ENCODE results near the gene WFS1.

DNA sequence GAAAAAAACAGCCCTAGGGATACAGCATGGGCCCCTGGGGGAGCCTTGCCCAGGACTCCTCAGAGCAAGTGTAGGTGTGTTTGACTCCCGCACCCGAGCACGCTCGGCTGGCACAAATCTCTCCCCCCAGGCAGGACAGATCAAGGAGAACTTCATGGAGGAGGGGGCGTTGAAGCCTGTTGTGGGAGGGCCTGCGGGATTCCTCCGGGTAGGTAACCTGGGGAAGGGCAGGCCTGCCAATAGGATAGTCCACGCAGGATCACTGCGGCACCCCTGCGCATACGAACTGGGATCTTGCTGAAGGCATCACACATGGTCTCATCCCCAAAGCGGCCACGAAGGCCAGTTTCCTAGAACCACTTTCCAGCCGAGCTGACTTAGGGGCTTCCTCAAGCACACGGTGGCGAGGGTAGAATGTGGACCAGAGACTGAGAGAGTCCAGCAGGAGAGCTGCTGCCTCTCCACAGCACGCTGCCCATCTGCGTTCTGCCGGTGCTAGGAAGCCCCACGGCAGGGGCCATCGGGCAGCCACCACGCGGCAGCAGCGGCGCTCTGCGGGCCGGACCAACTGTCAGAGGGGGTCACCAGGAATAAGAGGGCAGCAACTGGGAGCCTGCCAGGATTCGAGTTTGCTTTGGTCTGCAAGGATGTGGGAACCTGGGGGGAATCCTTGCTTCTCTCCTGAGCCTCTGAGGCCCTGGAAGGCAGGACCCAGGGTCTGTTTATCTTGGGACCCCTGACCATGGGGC lies 56.8 kb downstream of the WFS1 start:
- TF ChIP-seq CTCF (IDR thresholded peaks at IDR 0.05), result no peak
- TF ChIP-seq POLR2AphosphoS5 (IDR thresholded peaks at IDR 0.05), result no peak
- TF ChIP-seq EP300 (IDR thresholded peaks at IDR 0.05), result no peak

Measured in esophagus muscularis mucosa (tissue), 4 donors.